Calu3 (cell line): ENCODE measurements around the gene RPH3AL. TPM values are rescaled to one million over a fixed set of nuclear protein-coding genes. Genes with fewer than 3 reads are reported as not detected.

ENCODE experiments used
- BruUV-seq: library from RNA; stranded (reverse); fragments of 400-500 nt; replicated peaks from 2 replicates; lab custom pipeline; 2021; lab: Mats Ljungman, UMichigan
- CTCF ChIA-PET: fragments of 300-600 bp; sonication (Branson Sonifier 250); formaldehyde crosslinking; loops from one replicate; lab custom pipeline; 2022; ENCODE audit warnings: antibody characterized with exemption; lab: Charles Lee
- DNase-seq: peaks from one replicate; pipeline ENCODE4 v3.0.0; 2022
- H3K27ac Mint-ChIP-seq: one replicate; pipeline ENCODE4 v1.8.0; 2022; ENCODE audit warnings: mixed read lengths; ENCODE audit not compliant: unreplicated experiment
- H3K27me3 Mint-ChIP-seq: one replicate; pipeline ENCODE4 v1.8.0; 2022; ENCODE audit warnings: mixed read lengths; ENCODE audit not compliant: unreplicated experiment
- H3K36me3 Mint-ChIP-seq: one replicate; pipeline ENCODE4 v1.8.0; 2022; ENCODE audit warnings: mild to moderate bottlenecking, moderate library complexity, mixed read lengths; ENCODE audit not compliant: insufficient read depth, unreplicated experiment
- H3K4me1 Mint-ChIP-seq: one replicate; pipeline ENCODE4 v1.8.0; 2022; ENCODE audit warnings: mild to moderate bottlenecking, low read depth, mixed read lengths; ENCODE audit not compliant: unreplicated experiment
- H3K4me3 Mint-ChIP-seq: one replicate; pipeline ENCODE4 v1.8.0; 2022; ENCODE audit warnings: mild to moderate bottlenecking, low read depth, moderate library complexity, mixed read lengths; ENCODE audit not compliant: unreplicated experiment
- H3K9me3 Mint-ChIP-seq: one replicate; pipeline ENCODE4 v1.8.0; 2022; ENCODE audit warnings: low read depth, mixed read lengths; ENCODE audit not compliant: unreplicated experiment
- intact Hi-C: fragments of 100-400 bp; cut with micrococcal nuclease; formaldehyde crosslinking; loops from one replicate; pipeline ENCODE4 v1.10.0; 2022; ENCODE audit not compliant: unreplicated experiment
- total RNA-seq: library from RNA; stranded (reverse); gene quantifications from 2 replicates; pipeline ENCODE4 v1.2.3, GENCODE V29; 2022
- TF ChIP-seq, protein P1 (sequence below): fragments of 200-600 bp; IDR thresholded peaks from one replicate; pipeline ENCODE4 v1.8.0; 2022; ENCODE audit warnings: antibody characterized with exemption; ENCODE audit not compliant: unreplicated experiment

RPH3AL gene
- total RNA-seq, 1 experiment from 2014 or later, result 14.1 TPM

DNA sequence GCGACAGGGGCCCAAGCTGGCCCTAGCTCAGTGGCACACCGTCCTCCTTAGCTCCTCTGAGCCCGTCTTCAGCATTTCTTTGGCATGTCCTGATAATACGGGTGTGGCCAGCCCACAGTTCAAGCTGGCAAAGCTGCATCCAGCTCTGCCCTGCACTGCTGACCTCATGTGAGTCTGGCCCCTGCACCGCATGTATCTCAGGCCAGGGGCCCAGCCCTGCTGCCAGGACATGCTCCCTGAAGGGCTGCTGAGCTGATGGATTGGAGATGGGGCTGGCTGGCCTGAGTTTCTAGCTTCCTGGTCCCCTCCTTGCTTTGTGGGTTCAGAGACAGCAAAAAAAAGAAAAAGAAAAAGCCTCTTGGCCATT, 173.6 kb downstream of the RPH3AL start:
- Mint-ChIP-seq H3K27ac (no peak overlapping the region), H3K9me3 (no peaks in the 10 kb centered on the region), H3K27me3 (peaks cover 39% of the 10 kb centered on the region), H3K4me1 (no peaks in the 10 kb centered on the region), H3K4me3 (no peak overlapping the region), H3K36me3 (no peaks in the 10 kb centered on the region)
- no peak for DNase-seq
- CTCF ChIA-PET, result interaction anchor here (0.6 to 2.0 kb wide), 2 partner anchors 14 to 135 kb away, joined by 3 to 5 read pairs; no protein-coding TSS in a partner anchor
- intact Hi-C loops, result no loop called here
- BruUV-seq, result no TSS peak
- TF ChIP-seq, protein P1, sequence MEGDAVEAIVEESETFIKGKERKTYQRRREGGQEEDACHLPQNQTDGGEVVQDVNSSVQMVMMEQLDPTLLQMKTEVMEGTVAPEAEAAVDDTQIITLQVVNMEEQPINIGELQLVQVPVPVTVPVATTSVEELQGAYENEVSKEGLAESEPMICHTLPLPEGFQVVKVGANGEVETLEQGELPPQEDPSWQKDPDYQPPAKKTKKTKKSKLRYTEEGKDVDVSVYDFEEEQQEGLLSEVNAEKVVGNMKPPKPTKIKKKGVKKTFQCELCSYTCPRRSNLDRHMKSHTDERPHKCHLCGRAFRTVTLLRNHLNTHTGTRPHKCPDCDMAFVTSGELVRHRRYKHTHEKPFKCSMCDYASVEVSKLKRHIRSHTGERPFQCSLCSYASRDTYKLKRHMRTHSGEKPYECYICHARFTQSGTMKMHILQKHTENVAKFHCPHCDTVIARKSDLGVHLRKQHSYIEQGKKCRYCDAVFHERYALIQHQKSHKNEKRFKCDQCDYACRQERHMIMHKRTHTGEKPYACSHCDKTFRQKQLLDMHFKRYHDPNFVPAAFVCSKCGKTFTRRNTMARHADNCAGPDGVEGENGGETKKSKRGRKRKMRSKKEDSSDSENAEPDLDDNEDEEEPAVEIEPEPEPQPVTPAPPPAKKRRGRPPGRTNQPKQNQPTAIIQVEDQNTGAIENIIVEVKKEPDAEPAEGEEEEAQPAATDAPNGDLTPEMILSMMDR, result no peak

DNA sequence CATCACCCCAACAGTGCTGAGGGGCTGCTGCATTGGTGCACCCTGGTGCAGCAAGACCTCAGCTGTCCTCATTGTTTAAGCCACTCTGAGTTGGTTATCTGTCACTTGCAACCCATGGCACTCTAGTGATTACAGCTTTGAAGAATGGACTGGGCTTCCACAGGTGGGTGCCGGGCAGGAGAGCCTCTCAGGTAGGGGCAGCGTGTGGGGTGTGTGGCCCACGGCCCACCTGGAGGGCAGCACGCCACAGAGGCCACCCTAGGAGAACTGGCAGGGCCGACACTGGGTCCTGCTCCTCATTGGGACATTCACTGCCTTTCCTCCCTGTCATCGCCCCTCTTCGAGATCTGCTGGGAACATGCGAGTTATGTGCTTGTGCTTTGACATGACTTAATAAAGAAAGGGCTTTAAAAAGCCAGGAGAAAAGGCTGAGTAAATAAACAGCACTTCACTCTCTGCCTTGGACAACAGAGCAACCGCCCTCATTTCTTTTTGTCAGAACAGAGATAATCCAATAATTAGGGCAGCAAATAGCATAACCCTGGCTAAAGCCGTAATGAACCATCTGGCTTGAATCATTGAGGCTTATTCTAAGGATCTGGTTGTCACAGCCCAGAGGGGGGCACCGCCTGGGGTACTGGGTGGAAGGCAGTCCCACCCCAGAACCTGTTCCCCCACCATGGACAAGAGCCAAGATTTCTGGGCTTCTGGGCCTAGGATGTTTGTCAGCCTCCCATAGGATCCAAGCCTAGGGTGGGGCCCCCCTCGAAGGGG, 174.1 kb downstream of the RPH3AL start:
- Mint-ChIP-seq H3K27ac (no peak overlapping the region), H3K36me3 (no peaks in the 10 kb centered on the region), H3K4me1 (no peaks in the 10 kb centered on the region), H3K27me3 (peaks cover 34% of the 10 kb centered on the region), H3K4me3 (no peak overlapping the region), H3K9me3 (no peaks in the 10 kb centered on the region)
- TF ChIP-seq, protein P1, result no peak
- DNase-seq, result no peak
- BruUV-seq, result no TSS peak
- CTCF ChIA-PET, result interaction anchor here (0.6 to 2.0 kb wide), 2 partner anchors 13 to 135 kb away, joined by 3 to 5 read pairs; no protein-coding TSS in a partner anchor
- intact Hi-C loops, result no loop called here

DNA sequence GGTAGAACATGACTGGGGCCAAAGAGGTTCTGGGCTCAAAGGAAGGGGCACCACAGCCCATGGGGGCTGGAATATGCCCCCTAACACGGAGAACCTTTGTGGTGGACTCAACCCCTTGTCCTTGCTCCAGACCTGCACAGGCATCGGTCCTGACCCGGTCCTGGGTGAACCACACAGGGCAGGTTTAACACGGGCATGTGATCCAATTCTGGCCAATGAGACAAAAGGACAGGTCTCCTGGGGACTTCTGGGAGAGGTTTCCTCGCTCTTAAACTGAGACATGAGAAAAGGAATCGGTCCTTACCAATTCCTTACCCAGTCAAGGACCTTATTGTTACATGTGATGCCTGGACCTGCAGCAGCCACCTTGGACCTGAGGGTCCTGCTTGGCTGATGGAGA, 174.8 kb downstream of the RPH3AL start:
- peaks cover 27% of the 10 kb centered on the region for H3K27me3 Mint-ChIP-seq
- intact Hi-C loops, result no loop called here
- no peaks in the 10 kb centered on the region for H3K4me1 Mint-ChIP-seq
- CTCF ChIA-PET, result no interaction called here
- BruUV-seq, result no TSS peak
- no peaks in the 10 kb centered on the region for H3K36me3 Mint-ChIP-seq
- H3K4me3 Mint-ChIP-seq, result no peak overlapping the region
- DNase-seq, result no peak
- TF ChIP-seq, protein P1, result no peak
- H3K9me3 Mint-ChIP-seq, result no peaks in the 10 kb centered on the region
- H3K27ac Mint-ChIP-seq, result no peak overlapping the region

DNA sequence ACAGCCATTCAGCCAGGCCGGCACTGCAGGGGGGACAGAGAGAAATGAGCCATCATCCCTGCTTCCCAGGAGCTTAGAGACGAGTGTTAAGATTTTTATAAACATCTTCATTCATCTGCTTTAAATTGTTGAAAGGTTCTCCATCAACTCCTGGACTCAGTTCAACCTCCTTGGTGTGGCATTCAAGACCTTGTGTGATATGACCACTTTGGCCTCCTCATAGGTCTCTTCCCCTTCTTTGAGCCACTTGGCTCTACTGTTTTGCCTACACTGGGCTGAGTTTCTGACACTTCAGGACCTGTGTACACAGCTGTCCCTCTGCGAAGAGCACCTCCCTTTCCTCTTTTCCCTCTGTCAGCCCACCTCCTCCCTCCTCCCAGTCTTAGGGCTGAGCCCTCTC, 175.5 kb downstream of the RPH3AL start:
- H3K27ac Mint-ChIP-seq, result no peak overlapping the region
- peaks cover 21% of the 10 kb centered on the region for H3K27me3 Mint-ChIP-seq
- TF ChIP-seq, protein P1, result no peak
- no peak overlapping the region for H3K4me3 Mint-ChIP-seq
- H3K4me1 Mint-ChIP-seq, result no peaks in the 10 kb centered on the region
- intact Hi-C loops, result no loop called here
- H3K36me3 Mint-ChIP-seq, result no peaks in the 10 kb centered on the region
- H3K9me3 Mint-ChIP-seq, result no peaks in the 10 kb centered on the region
- no peak for DNase-seq
- no TSS peak for BruUV-seq
- CTCF ChIA-PET, result no interaction called here
